ENCODE results near the gene GINS3.

Gene GINS3

DNA sequence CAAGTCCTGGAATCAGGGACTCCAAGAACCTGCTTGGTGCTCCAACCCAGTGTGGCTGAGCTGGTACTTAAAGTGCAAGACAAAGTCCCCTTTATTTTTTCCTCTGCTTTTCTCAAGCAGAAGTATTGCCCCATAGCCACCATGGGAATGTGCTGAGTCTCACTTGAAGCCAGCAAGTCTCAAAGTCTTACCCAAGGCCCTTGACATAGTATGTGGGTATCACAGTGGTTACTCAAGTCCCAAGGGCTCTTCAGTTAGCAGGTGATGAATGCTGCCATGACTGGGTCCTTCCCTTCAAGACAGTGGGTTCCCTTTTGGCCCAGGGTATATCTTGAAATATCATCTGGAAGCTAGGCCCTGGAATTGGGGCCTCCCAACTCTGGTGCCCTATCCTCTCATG, 30.5 kb upstream of the GINS3 start:
- no peak for TF ChIP-seq CTCF (IDR thresholded peaks at IDR 0.05)

- no peak for TF ChIP-seq CTCF (IDR thresholded peaks at IDR 0.05)
These were observed 28.4 kb upstream of the GINS3 start for GRCh38 chr16:58363746-58364393.

DNA sequence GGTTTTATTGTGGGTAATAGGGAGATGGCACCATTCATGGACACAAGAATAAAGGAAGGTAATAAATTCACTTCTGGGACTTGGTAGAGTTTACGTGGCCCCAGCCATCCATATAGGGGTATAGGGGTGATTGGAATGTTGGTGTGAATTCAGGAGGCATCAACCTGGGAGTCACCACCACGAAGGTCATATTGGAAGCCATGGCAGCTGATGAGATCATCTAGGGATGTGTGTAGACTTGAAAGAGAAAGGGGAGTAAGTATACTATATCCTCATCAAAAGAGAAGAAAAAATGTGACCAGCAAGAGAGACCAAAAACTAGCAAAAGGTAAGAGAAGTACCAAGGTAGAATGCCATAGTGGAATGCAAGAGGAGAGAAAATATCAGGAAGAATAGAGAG, 26.6 kb upstream of the GINS3 start:
- TF ChIP-seq CTCF (IDR thresholded peaks at IDR 0.05): no peak

GRCh38 chr16:58366247-58367031, 25.8 kb upstream of the GINS3 start:
- no peak for TF ChIP-seq CTCF (IDR thresholded peaks at IDR 0.05)

DNA sequence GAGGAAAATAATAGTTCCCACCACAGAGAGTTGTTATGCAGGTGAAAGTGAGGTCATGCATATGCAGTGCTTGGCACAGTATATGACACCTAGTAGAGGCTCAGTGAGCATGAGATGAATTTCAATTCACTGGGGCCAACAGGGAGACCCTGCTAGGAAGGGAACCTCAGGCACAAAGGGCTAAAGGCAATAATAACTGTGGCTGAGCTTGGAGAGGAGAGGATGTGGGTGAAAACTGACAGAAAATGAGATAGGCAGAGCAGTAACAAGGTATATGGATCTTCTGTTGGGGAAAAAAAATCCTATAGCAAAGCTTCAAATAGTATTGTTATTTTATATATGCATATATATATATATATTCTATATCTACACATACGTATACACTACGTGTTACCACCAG, 25.0 kb upstream of the GINS3 start:
- TF ChIP-seq CTCF (IDR thresholded peaks at IDR 0.05): no peak

DNA sequence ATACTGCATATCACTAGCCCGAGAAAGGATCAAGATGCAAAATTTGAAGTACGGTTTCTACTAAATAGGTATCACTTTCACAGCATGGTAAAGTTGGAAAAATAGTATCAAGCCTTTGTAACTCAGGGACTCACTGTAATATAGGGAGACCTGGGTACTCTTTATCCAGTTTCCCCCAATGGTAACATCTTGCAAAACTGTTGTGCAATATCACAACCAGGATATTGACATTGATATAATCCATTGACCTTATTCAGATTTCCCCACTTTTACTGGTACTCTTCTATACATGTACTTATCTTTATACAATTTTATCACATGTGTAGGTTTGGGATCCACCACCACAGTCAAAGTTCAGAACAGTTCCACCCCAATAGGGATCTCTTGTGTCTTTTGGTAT, 20.4 kb upstream of the GINS3 start:
- no peak for TF ChIP-seq CTCF (IDR thresholded peaks at IDR 0.05)

- TF ChIP-seq CTCF (IDR thresholded peaks at IDR 0.05): no peak
These were observed 16.9 kb upstream of the GINS3 start for GRCh38 chr16:58375386-58375785.

Data from LNCAP (cell line).